NT2/D1 (cell line): ENCODE results near the gene PTPRG.

Experiments used
- SUZ12 ChIP-seq: IDR thresholded peaks from 2 replicates; pipeline ENCODE4 v1.6.1; 2011; ENCODE audit not compliant: insufficient read length, insufficient read depth; ENCODE audit errors: extremely low read depth
- YY1 ChIP-seq: IDR thresholded peaks from 2 replicates; pipeline ENCODE4 v1.6.1; 2011; ENCODE audit not compliant: insufficient read length, insufficient read depth
- ZNF274 ChIP-seq: IDR thresholded peaks from 2 replicates; pipeline ENCODE4 v1.6.1; 2011; ENCODE audit warnings: mild to moderate bottlenecking, low read depth, low read length

GRCh38 chr3:61701011-61701410, 139.6 kb downstream of the PTPRG start:
- no peak for TF ChIP-seq ZNF274
- TF ChIP-seq YY1, result no peak
- TF ChIP-seq SUZ12, result no peak
